Thymus (tissue), 11 donors: ENCODE results near the gene DOCK1. TPM values are rescaled to one million over a fixed set of nuclear protein-coding genes. Genes with fewer than 3 reads are reported as not detected.

Source experiments
- DNase-seq, 9 donors: peaks; one replicate each; pipeline ENCODE4 v3.0.0-alpha.2; 2013; ENCODE audit warnings: low spot score in 9 of 9, low read depth in 6 of 9, missing footprints in 1 of 9
- H3K27ac ChIP-seq, 2 donors: one replicate each; pipeline ENCODE4 v1.5.1; 2013; ENCODE audit warnings: control low read depth in 1 of 2, low read depth in 1 of 2, low read length in 1 of 2, mild to moderate bottlenecking in 1 of 2, moderate library complexity in 1 of 2
- H3K27me3 ChIP-seq, 2 donors: one replicate each; pipeline ENCODE4 v1.5.1; 2013; ENCODE audit warnings: low read length in 1 of 2; ENCODE audit not compliant: control insufficient read depth in 2 of 2, insufficient read depth in 1 of 2
- H3K36me3 ChIP-seq, 2 donors: one replicate each; pipeline ENCODE4 v1.5.1; 2013; ENCODE audit warnings: low read length in 1 of 2, mild to moderate bottlenecking in 1 of 2, moderate library complexity in 1 of 2; ENCODE audit not compliant: control insufficient read depth in 2 of 2, insufficient read depth in 2 of 2
- H3K4me1 ChIP-seq, 2 donors: one replicate each; pipeline ENCODE4 v1.5.1; 2013; ENCODE audit warnings: low read length in 2 of 2; ENCODE audit not compliant: control insufficient read depth in 2 of 2, insufficient read depth in 2 of 2
- H3K4me3 ChIP-seq, 2 donors: one replicate each; pipeline ENCODE4 v1.5.1; 2013; ENCODE audit warnings: low read length in 2 of 2, control low read depth in 1 of 2, mild to moderate bottlenecking in 1 of 2
- H3K9me3 ChIP-seq, 2 donors: one replicate each; pipeline ENCODE4 v1.5.1; 2013; ENCODE audit warnings: low read length in 1 of 2, mild to moderate bottlenecking in 1 of 2; ENCODE audit not compliant: control insufficient read depth in 2 of 2, insufficient read depth in 1 of 2
- WGBS: extraction: QIAGEN DNeasy Blood & Tissue Kit; methylation state at CpG from one replicate; pipeline ENCODE4 v1.1.7; 2013; 5-methylcytosine and 5-hydroxymethylcytosine counted together
- polyA plus RNA-seq: library from polyadenylated mRNA; stranded (reverse); fragments of 200-250 nt; gene quantifications from one replicate; pipeline ENCODE4 v1.2.3, GENCODE V29; 2013
- total RNA-seq: library from RNA; stranded (reverse); fragments of 120-200 nt; gene quantifications from one replicate; pipeline ENCODE4 v1.2.4, GENCODE V29; 2013
- donor health status: healthy.

DOCK1 gene
- total and polyA plus RNA-seq, 2 donors: 10.2 to 11.7 TPM

GRCh38 chr10:127458829-127459228 is 553.6 kb downstream of the DOCK1 start:
- no peak overlapping the region for H3K27ac ChIP-seq
- 51% methylated on average over 6 of the region's 6 CpGs for WGBS
- H3K27me3 ChIP-seq: no peaks in the 10 kb centered on the region
- no peak for DNase-seq
- H3K4me1 ChIP-seq: no peaks in the 10 kb centered on the region
- H3K36me3 ChIP-seq: no peaks in the 10 kb centered on the region
- H3K9me3 ChIP-seq: peaks cover 0 to 10% of the 10 kb centered on the region in 2 donors
- H3K4me3 ChIP-seq: no peak overlapping the region

- Histone ChIP-seq H3K27ac (no peak overlapping the region), H3K36me3 (no peaks in the 10 kb centered on the region), H3K9me3 (peaks cover 0 to 10% of the 10 kb centered on the region in 2 donors), H3K4me1 (no peaks in the 10 kb centered on the region), H3K27me3 (no peaks in the 10 kb centered on the region), H3K4me3 (no peak overlapping the region)
- WGBS: 93% methylated on average over 8 of the region's 8 CpGs
- DNase-seq: no peak
Measured at GRCh38 chr10:127459918-127460317, 554.7 kb downstream of the DOCK1 start.

GRCh38 chr10:127462643-127463295 is 557.5 kb downstream of the DOCK1 start:
- 84% methylated on average over 5 of the region's 5 CpGs for WGBS
- DNase-seq: no peak
- Histone ChIP-seq H3K4me1 (no peaks in the 10 kb centered on the region), H3K27me3 (no peaks in the 10 kb centered on the region), H3K27ac (no peak overlapping the region), H3K4me3 (no peak overlapping the region), H3K36me3 (no peaks in the 10 kb centered on the region), H3K9me3 (peaks cover 0 to 10% of the 10 kb centered on the region in 2 donors)

GRCh38 chr10:127463548-127463947 is 558.3 kb downstream of the DOCK1 start:
- WGBS: 91% methylated on average over 10 of the region's 10 CpGs
- Histone ChIP-seq H3K4me1 (no peaks in the 10 kb centered on the region), H3K27me3 (no peaks in the 10 kb centered on the region), H3K27ac (no peak overlapping the region), H3K9me3 (peaks cover 0 to 5% of the 10 kb centered on the region in 2 donors), H3K4me3 (no peak overlapping the region), H3K36me3 (no peaks in the 10 kb centered on the region)
- DNase-seq: no peak

GRCh38 chr10:127464561-127464960 is 559.3 kb downstream of the DOCK1 start:
- Histone ChIP-seq H3K4me3 (no peak overlapping the region), H3K27me3 (no peaks in the 10 kb centered on the region), H3K9me3 (no peaks in the 10 kb centered on the region), H3K36me3 (no peaks in the 10 kb centered on the region), H3K27ac (no peak overlapping the region), H3K4me1 (no peaks in the 10 kb centered on the region)
- WGBS: 84% methylated on average over 6 of the region's 6 CpGs
- DNase-seq: no peak

GRCh38 chr10:127467811-127468210 is 562.6 kb downstream of the DOCK1 start:
- Histone ChIP-seq H3K4me1 (no peaks in the 10 kb centered on the region), H3K4me3 (no peak overlapping the region), H3K27me3 (no peaks in the 10 kb centered on the region), H3K36me3 (no peaks in the 10 kb centered on the region), H3K9me3 (no peaks in the 10 kb centered on the region), H3K27ac (no peak overlapping the region)
- WGBS: 88% methylated on average over 10 of the region's 10 CpGs
- no peak for DNase-seq

- Histone ChIP-seq H3K27ac (no peak overlapping the region), H3K4me1 (no peaks in the 10 kb centered on the region), H3K4me3 (no peak overlapping the region), H3K36me3 (no peaks in the 10 kb centered on the region), H3K27me3 (no peaks in the 10 kb centered on the region), H3K9me3 (no peaks in the 10 kb centered on the region)
- DNase-seq: no peak
- WGBS: 85% methylated on average over 5 of the region's 5 CpGs
Measured at GRCh38 chr10:127468632-127469031, 563.4 kb downstream of the DOCK1 start.

GRCh38 chr10:127470911-127471310 is 565.7 kb downstream of the DOCK1 start:
- Histone ChIP-seq H3K36me3 (no peaks in the 10 kb centered on the region), H3K27me3 (no peaks in the 10 kb centered on the region), H3K4me3 (no peak overlapping the region), H3K4me1 (no peaks in the 10 kb centered on the region), H3K9me3 (no peaks in the 10 kb centered on the region), H3K27ac (no peak overlapping the region)
- WGBS: 87% methylated on average over 5 of the region's 5 CpGs
- no peak for DNase-seq

GRCh38 chr10:127472976-127473375 is 567.7 kb downstream of the DOCK1 start:
- Histone ChIP-seq H3K9me3 (no peaks in the 10 kb centered on the region), H3K4me3 (no peak overlapping the region), H3K4me1 (no peaks in the 10 kb centered on the region), H3K27me3 (no peaks in the 10 kb centered on the region), H3K36me3 (no peaks in the 10 kb centered on the region), H3K27ac (no peak overlapping the region)
- DNase-seq: no peak
- 82% methylated on average over 2 of the region's 2 CpGs for WGBS
